ENCODE measurements around the gene CHSY1.

CHSY1 gene

GRCh38 chr15:101185336-101185735 is 66.5 kb downstream of the CHSY1 start:
- H3K36me3 ChIP-seq (replicated peaks; ENCODE audit: low read depth, low read length) = no peaks in the 10 kb centered on the region
- no peak for TF ChIP-seq EZH2phosphoT487 (IDR thresholded peaks at IDR 0.05; ENCODE audit: low read depth)
- TF ChIP-seq CTCF (IDR thresholded peaks at IDR 0.05; ENCODE audit: low read depth, low read length) = no peak
- H3K9me3 ChIP-seq (ENCODE audit: insufficient read depth, low read length) = no peaks in the 10 kb centered on the region
- no peak overlapping the region for H2AFZ ChIP-seq (ENCODE audit: low read depth, low read length)
- H3K9ac ChIP-seq (ENCODE audit: low read length) = no peak overlapping the region
- H3K79me2 ChIP-seq (ENCODE audit: low read length) = peaks cover 23% of the 10 kb centered on the region
- H4K20me1 ChIP-seq (ENCODE audit: insufficient read depth, low read length) = peaks cover 77% of the 10 kb centered on the region
- peaks cover 21% of the 10 kb centered on the region for H3K27me3 ChIP-seq (ENCODE audit: low read depth, low read length)
- peaks cover 20% of the 10 kb centered on the region for H3K4me1 ChIP-seq (ENCODE audit: low read length)
- H3K4me3 ChIP-seq (ENCODE audit: low read length) = no peak overlapping the region
- no peak overlapping the region for H3K27ac ChIP-seq (ENCODE audit: low read length)
- no peak overlapping the region for H3K4me2 ChIP-seq (ENCODE audit: low read length)

- Histone ChIP-seq H4K20me1 (ENCODE audit: insufficient read depth, low read length) (peaks cover 73% of the 10 kb centered on the region), H2AFZ (ENCODE audit: low read depth, low read length) (no peak overlapping the region), H3K36me3 (replicated peaks; ENCODE audit: low read depth, low read length) (no peaks in the 10 kb centered on the region), H3K4me2 (ENCODE audit: low read length) (no peak overlapping the region), H3K27ac (ENCODE audit: low read length) (no peak overlapping the region), H3K9ac (ENCODE audit: low read length) (no peak overlapping the region), H3K79me2 (ENCODE audit: low read length) (peaks cover 21% of the 10 kb centered on the region), H3K4me3 (ENCODE audit: low read length) (no peak overlapping the region), H3K9me3 (ENCODE audit: insufficient read depth, low read length) (no peaks in the 10 kb centered on the region), H3K4me1 (ENCODE audit: low read length) (peaks cover 20% of the 10 kb centered on the region), H3K27me3 (ENCODE audit: low read depth, low read length) (peaks cover 18% of the 10 kb centered on the region)
- TF ChIP-seq EZH2phosphoT487 (IDR thresholded peaks at IDR 0.05; ENCODE audit: low read depth) (no peak), CTCF (IDR thresholded peaks at IDR 0.05; ENCODE audit: low read depth, low read length) (no peak)
These were observed 67.0 kb downstream of the CHSY1 start for GRCh38 chr15:101184830-101185229.

- no peak overlapping the region for H3K4me3 ChIP-seq (ENCODE audit: low read length)
- H3K27ac ChIP-seq (ENCODE audit: low read length) = no peak overlapping the region
- H3K9me3 ChIP-seq (ENCODE audit: insufficient read depth, low read length) = no peaks in the 10 kb centered on the region
- no peak overlapping the region for H3K4me2 ChIP-seq (ENCODE audit: low read length)
- no peak for TF ChIP-seq EZH2phosphoT487 (IDR thresholded peaks at IDR 0.05; ENCODE audit: low read depth)
- TF ChIP-seq CTCF (IDR thresholded peaks at IDR 0.05; ENCODE audit: low read depth, low read length) = no peak
- peaks cover 15% of the 10 kb centered on the region for H3K4me1 ChIP-seq (ENCODE audit: low read length)
- H4K20me1 ChIP-seq (ENCODE audit: insufficient read depth, low read length) = peaks cover 64% of the 10 kb centered on the region
- H3K36me3 ChIP-seq (replicated peaks; ENCODE audit: low read depth, low read length) = no peaks in the 10 kb centered on the region
- peaks cover 12% of the 10 kb centered on the region for H3K79me2 ChIP-seq (ENCODE audit: low read length)
- peaks cover 11% of the 10 kb centered on the region for H3K27me3 ChIP-seq (ENCODE audit: low read depth, low read length)
- no peak overlapping the region for H3K9ac ChIP-seq (ENCODE audit: low read length)
- H2AFZ ChIP-seq (ENCODE audit: low read depth, low read length) = no peak overlapping the region
These were observed 67.9 kb downstream of the CHSY1 start for GRCh38 chr15:101183931-101184305.

- no peak overlapping the region for H3K4me2 ChIP-seq (ENCODE audit: low read length)
- H3K9ac ChIP-seq (ENCODE audit: low read length) = no peak overlapping the region
- no peak overlapping the region for H2AFZ ChIP-seq (ENCODE audit: low read depth, low read length)
- peaks cover 9% of the 10 kb centered on the region for H3K79me2 ChIP-seq (ENCODE audit: low read length)
- peaks cover 11% of the 10 kb centered on the region for H3K27me3 ChIP-seq (ENCODE audit: low read depth, low read length)
- no peaks in the 10 kb centered on the region for H3K9me3 ChIP-seq (ENCODE audit: insufficient read depth, low read length)
- peaks cover 11% of the 10 kb centered on the region for H3K4me1 ChIP-seq (ENCODE audit: low read length)
- TF ChIP-seq CTCF (IDR thresholded peaks at IDR 0.05; ENCODE audit: low read depth, low read length) = no peak
- TF ChIP-seq EZH2phosphoT487 (IDR thresholded peaks at IDR 0.05; ENCODE audit: low read depth) = no peak
- no peaks in the 10 kb centered on the region for H3K36me3 ChIP-seq (replicated peaks; ENCODE audit: low read depth, low read length)
- H3K27ac ChIP-seq (ENCODE audit: low read length) = no peak overlapping the region
- H3K4me3 ChIP-seq (ENCODE audit: low read length) = no peak overlapping the region
- peaks cover 60% of the 10 kb centered on the region for H4K20me1 ChIP-seq (ENCODE audit: insufficient read depth, low read length)
These were observed 68.5 kb downstream of the CHSY1 start for GRCh38 chr15:101183226-101183930.
